ENCODE measurements around the gene SMARCB1.
"Not testable (repeated sequence)": the region's sequence is repeated elsewhere in the genome, so short reads cannot be mapped to it uniquely, and the experiment has no call there.

Gene SMARCB1

DNA sequence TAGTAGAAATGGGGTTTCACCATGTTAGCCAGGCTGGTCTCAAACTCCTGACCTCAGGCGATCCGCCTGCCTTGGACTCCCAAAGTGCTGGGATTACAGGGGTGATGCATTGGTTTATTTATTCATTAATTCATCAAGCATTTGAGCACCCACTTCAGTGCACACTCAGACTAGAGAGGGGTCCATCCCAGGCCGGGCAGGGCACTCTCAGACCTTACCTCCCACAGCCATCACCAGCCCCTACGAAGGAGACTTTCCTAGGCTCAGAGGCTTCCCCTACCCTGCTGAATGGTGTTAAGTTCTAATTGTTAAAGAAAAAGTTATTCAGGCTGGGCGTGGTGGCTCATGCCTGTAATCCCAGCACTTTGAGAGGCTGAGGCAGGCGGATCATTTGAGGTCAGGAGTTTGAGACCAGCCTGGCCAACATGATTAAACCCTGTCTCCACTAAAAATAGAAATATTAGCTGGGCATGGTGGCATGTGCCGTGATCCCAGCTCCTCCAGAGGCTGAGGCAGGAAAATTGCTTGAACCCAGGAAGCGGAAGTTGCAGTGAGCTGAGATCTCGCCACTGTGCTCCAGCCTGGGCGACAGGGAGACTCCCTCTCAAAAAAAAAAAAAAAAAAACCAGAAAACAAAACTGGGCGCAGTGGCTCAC lies 77.9 kb downstream of the SMARCB1 start:
- peaks cover 27% of the 10 kb centered on the region; the same call in 1 of the 2 replicates for H3K36me3 ChIP-seq (ENCODE audit: insufficient read depth, low read depth, low read length)
- H3K4me1 ChIP-seq (ENCODE audit: insufficient read depth, low read length); H3K9ac ChIP-seq (ENCODE audit: low read depth, low read length); H3K4me3 ChIP-seq (ENCODE audit: low read length); H3K9me3 ChIP-seq (ENCODE audit: insufficient read depth, low read depth, low read length); H3K27me3 ChIP-seq (ENCODE audit: insufficient read depth, low read length); H3K27ac ChIP-seq (ENCODE audit: low read length): not testable (repeated sequence)

DNA sequence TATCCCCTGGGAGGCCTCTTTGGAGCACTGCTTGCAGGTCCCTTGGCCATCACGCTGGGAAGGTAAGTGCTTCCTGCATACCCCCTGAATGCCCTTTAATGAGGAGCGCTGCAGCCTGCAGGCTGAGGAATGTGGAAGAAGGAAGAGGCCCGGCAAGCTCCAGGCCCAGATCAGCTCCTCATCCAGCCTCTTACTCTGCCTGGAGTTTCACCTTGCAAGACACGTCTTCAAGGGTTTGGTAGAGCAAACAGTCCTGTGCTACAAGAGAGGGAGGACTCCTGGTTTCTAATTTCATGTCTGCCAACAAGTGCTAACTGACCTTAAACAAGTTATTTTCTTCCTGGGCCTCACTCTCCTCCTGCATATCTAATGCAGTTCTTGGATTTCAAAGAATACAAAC lies 81.8 kb downstream of the SMARCB1 start:
- H3K9me3 ChIP-seq (ENCODE audit: insufficient read depth, low read depth, low read length): no peaks in the 10 kb centered on the region
- no peak overlapping the region for H3K27ac ChIP-seq (ENCODE audit: low read length)
- H3K9ac ChIP-seq (ENCODE audit: low read depth, low read length): no peak overlapping the region; the same call in 1 of the 2 replicates
- no peaks in the 10 kb centered on the region for H3K4me1 ChIP-seq (ENCODE audit: insufficient read depth, low read length)
- no peaks in the 10 kb centered on the region for H3K27me3 ChIP-seq (ENCODE audit: insufficient read depth, low read length)
- peaks cover 29% of the 10 kb centered on the region; the same call in 1 of the 2 replicates for H3K36me3 ChIP-seq (ENCODE audit: insufficient read depth, low read depth, low read length)
- H3K4me3 ChIP-seq (ENCODE audit: low read length): no peak overlapping the region

DNA sequence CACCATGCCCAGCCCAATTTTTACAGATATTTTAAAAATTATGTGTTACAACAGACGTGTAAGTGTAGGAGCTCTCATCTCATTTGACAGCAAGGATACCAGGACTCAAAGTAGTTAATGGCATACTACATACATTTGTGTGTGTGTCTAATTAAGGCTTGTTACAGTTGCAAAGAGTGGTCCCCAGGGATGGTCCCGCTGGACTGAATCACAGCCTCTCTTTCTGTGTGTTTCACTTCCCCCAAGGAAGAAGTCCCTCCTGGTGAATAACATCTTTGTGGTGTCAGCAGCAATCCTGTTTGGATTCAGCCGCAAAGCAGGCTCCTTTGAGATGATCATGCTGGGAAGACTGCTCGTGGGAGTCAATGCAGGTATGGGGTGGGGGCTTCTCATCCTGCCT lies 88.1 kb downstream of the SMARCB1 start:
- H3K36me3 ChIP-seq (ENCODE audit: insufficient read depth, low read depth, low read length): peaks cover 22% of the 10 kb centered on the region
- H3K27me3 ChIP-seq (ENCODE audit: insufficient read depth, low read length): no peaks in the 10 kb centered on the region
- no peaks in the 10 kb centered on the region for H3K9me3 ChIP-seq (ENCODE audit: insufficient read depth, low read depth, low read length)
- no peak overlapping the region for H3K4me3 ChIP-seq (ENCODE audit: low read length)
- no peak overlapping the region for H3K27ac ChIP-seq (ENCODE audit: low read length)
- H3K9ac ChIP-seq (ENCODE audit: low read depth, low read length): no peak overlapping the region
- no peaks in the 10 kb centered on the region for H3K4me1 ChIP-seq (ENCODE audit: insufficient read depth, low read length)

DNA sequence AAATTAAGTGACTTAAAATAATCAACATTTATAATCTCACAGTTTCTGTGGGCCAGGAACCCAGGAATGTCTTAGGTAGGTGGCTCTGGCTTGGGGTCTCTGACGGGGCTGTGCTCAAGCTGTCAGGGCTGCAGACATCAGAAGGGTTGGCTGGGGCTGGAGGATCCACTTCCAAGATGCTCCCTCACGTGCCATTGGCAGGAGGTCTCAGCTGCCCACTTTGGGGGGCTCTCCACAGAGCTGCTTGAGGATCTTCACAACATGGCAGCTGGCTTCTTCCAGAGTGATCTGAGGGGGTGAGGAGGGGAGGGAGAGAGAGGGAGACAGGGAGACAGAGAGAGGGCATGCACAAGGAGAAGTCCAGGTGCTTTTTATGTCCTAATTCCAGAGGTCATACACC lies 89.0 kb downstream of the SMARCB1 start:
- Histone ChIP-seq H3K4me1 (ENCODE audit: insufficient read depth, low read length) (no peaks in the 10 kb centered on the region), H3K27me3 (ENCODE audit: insufficient read depth, low read length) (no peaks in the 10 kb centered on the region), H3K27ac (ENCODE audit: low read length) (no peak overlapping the region), H3K9ac (ENCODE audit: low read depth, low read length) (no peak overlapping the region), H3K4me3 (ENCODE audit: low read length) (no peak overlapping the region), H3K36me3 (ENCODE audit: insufficient read depth, low read depth, low read length) (peaks cover 17% of the 10 kb centered on the region), H3K9me3 (ENCODE audit: insufficient read depth, low read depth, low read length) (no peaks in the 10 kb centered on the region)

DNA sequence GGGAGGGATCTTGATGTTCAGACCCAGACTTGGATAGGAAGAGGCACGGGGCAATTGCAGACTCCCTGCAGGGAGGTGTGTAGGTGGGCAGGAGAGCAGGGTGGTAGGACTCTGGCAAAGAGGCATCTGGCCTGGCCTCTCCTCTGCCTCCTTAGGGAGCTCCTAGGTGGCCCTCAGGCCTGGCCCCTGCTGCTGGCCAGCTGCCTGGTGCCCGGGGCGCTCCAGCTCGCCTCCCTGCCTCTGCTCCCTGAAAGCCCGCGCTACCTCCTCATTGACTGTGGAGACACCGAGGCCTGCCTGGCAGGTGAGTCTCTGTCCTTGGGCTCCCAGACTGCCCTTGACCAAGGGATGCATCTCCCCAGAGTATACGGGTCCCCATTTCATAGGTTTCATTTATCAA lies 90.8 kb downstream of the SMARCB1 start:
- H3K36me3 ChIP-seq (ENCODE audit: insufficient read depth, low read depth, low read length): peaks cover 17% of the 10 kb centered on the region
- H3K9ac ChIP-seq (ENCODE audit: low read depth, low read length): no peak overlapping the region

DNA sequence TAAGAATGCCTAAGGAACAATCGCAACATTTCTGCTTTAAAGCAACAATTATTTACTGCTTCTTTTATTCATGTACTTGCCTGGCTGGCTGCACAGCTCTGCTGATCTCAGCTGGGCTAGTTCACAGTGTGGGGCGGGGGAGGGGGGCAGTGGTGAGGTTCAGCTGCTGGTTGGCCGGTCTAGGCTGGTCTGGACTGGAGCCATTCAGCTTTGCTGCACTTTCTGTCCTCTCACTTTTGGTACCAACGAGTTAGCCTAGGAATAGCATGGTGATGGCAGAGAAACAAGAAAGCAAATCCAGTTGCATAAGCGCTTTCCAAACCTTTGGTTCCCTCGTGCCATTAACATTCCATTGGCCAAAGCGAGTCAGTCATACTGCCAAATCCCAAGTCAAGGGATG lies 91.5 kb downstream of the SMARCB1 start:
- H3K4me3 ChIP-seq (ENCODE audit: low read length): no peak overlapping the region
- H3K27ac ChIP-seq (ENCODE audit: low read length): no peak overlapping the region
- H3K27me3 ChIP-seq (ENCODE audit: insufficient read depth, low read length): no peaks in the 10 kb centered on the region
- H3K4me1 ChIP-seq (ENCODE audit: insufficient read depth, low read length): no peaks in the 10 kb centered on the region
- H3K9me3 ChIP-seq (ENCODE audit: insufficient read depth, low read depth, low read length): no peaks in the 10 kb centered on the region
- H3K36me3 ChIP-seq (ENCODE audit: insufficient read depth, low read depth, low read length): peaks cover 17% of the 10 kb centered on the region
- no peak overlapping the region for H3K9ac ChIP-seq (ENCODE audit: low read depth, low read length)

More for the DNA sequence above, 90.8 kb downstream of the SMARCB1 start:
- no peaks in the 10 kb centered on the region for H3K27me3 ChIP-seq (ENCODE audit: insufficient read depth, low read length)
- H3K27ac ChIP-seq (ENCODE audit: low read length): no peak overlapping the region
- no peak overlapping the region for H3K4me3 ChIP-seq (ENCODE audit: low read length)
- H3K9me3 ChIP-seq (ENCODE audit: insufficient read depth, low read depth, low read length): no peaks in the 10 kb centered on the region
- H3K4me1 ChIP-seq (ENCODE audit: insufficient read depth, low read length): no peaks in the 10 kb centered on the region

DNA sequence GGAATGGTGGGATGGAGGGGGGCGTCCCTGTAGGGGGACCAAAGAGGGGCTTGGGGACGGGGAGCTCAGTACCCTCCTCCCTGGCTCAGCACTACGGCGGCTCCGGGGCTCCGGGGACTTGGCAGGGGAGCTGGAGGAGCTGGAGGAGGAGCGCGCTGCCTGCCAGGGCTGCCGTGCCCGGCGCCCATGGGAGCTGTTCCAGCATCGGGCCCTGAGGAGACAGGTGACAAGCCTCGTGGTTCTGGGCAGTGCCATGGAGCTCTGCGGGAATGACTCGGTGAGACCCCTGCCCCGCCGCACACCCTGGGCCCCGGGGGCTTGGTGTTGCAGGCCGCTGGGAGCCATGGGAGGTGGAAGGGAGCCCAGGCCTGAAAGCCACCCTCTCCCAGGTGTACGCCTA lies 95.6 kb downstream of the SMARCB1 start:
- H3K36me3 ChIP-seq (ENCODE audit: insufficient read depth, low read depth, low read length): peaks cover 3% of the 10 kb centered on the region; the same call in 1 of the 2 replicates

DNA sequence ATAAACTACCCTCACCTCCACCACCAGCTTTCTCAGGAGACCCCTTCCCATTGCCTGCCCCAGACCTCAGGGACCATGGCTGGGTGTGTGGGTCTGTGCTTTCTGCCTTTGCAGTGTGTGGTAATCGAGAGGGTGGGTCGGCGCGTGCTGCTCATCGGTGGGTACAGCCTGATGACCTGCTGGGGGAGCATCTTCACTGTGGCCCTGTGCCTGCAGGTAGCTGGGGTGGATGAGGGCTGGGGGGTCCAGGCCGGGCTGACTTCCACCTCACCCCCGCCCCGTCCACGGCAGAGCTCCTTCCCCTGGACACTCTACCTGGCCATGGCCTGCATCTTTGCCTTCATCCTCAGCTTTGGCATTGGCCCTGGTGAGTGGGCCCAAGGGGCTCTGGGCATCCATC lies 96.9 kb downstream of the SMARCB1 start:
- Histone ChIP-seq H3K36me3 (ENCODE audit: insufficient read depth, low read depth, low read length) (peaks cover 3% of the 10 kb centered on the region; the same call in 1 of the 2 replicates), H3K4me1 (ENCODE audit: insufficient read depth, low read length) (0 out of 2 replicates have a peak, but pooled peaks cover 2% of the 10 kb centered on the region), H3K27ac (ENCODE audit: low read length) (no peak overlapping the region), H3K27me3 (ENCODE audit: insufficient read depth, low read length) (no peaks in the 10 kb centered on the region), H3K9ac (ENCODE audit: low read depth, low read length) (no peak overlapping the region), H3K9me3 (ENCODE audit: insufficient read depth, low read depth, low read length) (no peaks in the 10 kb centered on the region), H3K4me3 (ENCODE audit: low read length) (no peak overlapping the region)

More for the DNA sequence above, 95.6 kb downstream of the SMARCB1 start:
- H3K27ac ChIP-seq (ENCODE audit: low read length): no peak overlapping the region
- no peak overlapping the region for H3K4me3 ChIP-seq (ENCODE audit: low read length)
- no peak overlapping the region for H3K9ac ChIP-seq (ENCODE audit: low read depth, low read length)
- H3K27me3 ChIP-seq (ENCODE audit: insufficient read depth, low read length): no peaks in the 10 kb centered on the region
- no peaks in the 10 kb centered on the region for H3K4me1 ChIP-seq (ENCODE audit: insufficient read depth, low read length)
- no peaks in the 10 kb centered on the region for H3K9me3 ChIP-seq (ENCODE audit: insufficient read depth, low read depth, low read length)

DNA sequence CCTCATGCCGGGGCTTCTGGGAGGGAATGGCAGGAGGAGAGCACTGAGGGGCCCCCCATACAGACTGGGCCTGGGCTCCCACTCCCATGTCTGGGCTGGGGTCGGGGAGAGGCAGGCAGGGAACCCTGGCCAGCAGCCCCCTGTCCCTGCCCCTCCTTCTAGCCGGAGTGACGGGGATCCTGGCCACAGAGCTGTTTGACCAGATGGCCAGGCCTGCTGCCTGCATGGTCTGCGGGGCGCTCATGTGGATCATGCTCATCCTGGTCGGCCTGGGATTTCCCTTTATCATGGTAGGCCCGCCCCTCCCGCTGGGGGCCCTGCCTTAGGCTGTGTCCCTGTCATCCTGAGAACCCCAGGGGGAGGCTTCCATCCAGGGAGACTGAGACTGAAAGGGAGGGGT lies 97.4 kb downstream of the SMARCB1 start:
- H3K36me3 ChIP-seq (ENCODE audit: insufficient read depth, low read depth, low read length): peaks cover 3% of the 10 kb centered on the region; the same call in 1 of the 2 replicates
- no peak overlapping the region for H3K27ac ChIP-seq (ENCODE audit: low read length)
- H3K9me3 ChIP-seq (ENCODE audit: insufficient read depth, low read depth, low read length): no peaks in the 10 kb centered on the region
- H3K4me1 ChIP-seq (ENCODE audit: insufficient read depth, low read length): 0 out of 2 replicates have a peak, but pooled peaks cover 2% of the 10 kb centered on the region
- no peak overlapping the region for H3K9ac ChIP-seq (ENCODE audit: low read depth, low read length)
- H3K4me3 ChIP-seq (ENCODE audit: low read length): no peak overlapping the region
- H3K27me3 ChIP-seq (ENCODE audit: insufficient read depth, low read length): no peaks in the 10 kb centered on the region

Measured in iPS-20b (cell line).